Calu3 (cell line): ENCODE measurements around the gene PDE3B. TPM values are rescaled to one million over a fixed set of nuclear protein-coding genes. Genes with fewer than 3 reads are reported as not detected.

Source experiments
- BruUV-seq: library from RNA; stranded (reverse); fragments of 400-500 nt; replicated peaks from 2 replicates; lab custom pipeline; 2021; lab: Mats Ljungman, UMichigan
- CTCF ChIA-PET: fragments of 300-600 bp; sonication (Branson Sonifier 250); formaldehyde crosslinking; loops from one replicate; lab custom pipeline; 2022; ENCODE audit warnings: antibody characterized with exemption; lab: Charles Lee
- DNase-seq: peaks from one replicate; pipeline ENCODE4 v3.0.0; 2022
- H3K27ac Mint-ChIP-seq: one replicate; pipeline ENCODE4 v1.8.0; 2022; ENCODE audit warnings: mixed read lengths; ENCODE audit not compliant: unreplicated experiment
- H3K27me3 Mint-ChIP-seq: one replicate; pipeline ENCODE4 v1.8.0; 2022; ENCODE audit warnings: mixed read lengths; ENCODE audit not compliant: unreplicated experiment
- H3K36me3 Mint-ChIP-seq: one replicate; pipeline ENCODE4 v1.8.0; 2022; ENCODE audit warnings: mild to moderate bottlenecking, moderate library complexity, mixed read lengths; ENCODE audit not compliant: insufficient read depth, unreplicated experiment
- H3K4me1 Mint-ChIP-seq: one replicate; pipeline ENCODE4 v1.8.0; 2022; ENCODE audit warnings: mild to moderate bottlenecking, low read depth, mixed read lengths; ENCODE audit not compliant: unreplicated experiment
- H3K4me3 Mint-ChIP-seq: one replicate; pipeline ENCODE4 v1.8.0; 2022; ENCODE audit warnings: mild to moderate bottlenecking, low read depth, moderate library complexity, mixed read lengths; ENCODE audit not compliant: unreplicated experiment
- H3K9me3 Mint-ChIP-seq: one replicate; pipeline ENCODE4 v1.8.0; 2022; ENCODE audit warnings: low read depth, mixed read lengths; ENCODE audit not compliant: unreplicated experiment
- CTCF ChIP-seq: fragments of 200-600 bp; IDR thresholded peaks from one replicate; pipeline ENCODE4 v1.8.0; 2022; ENCODE audit warnings: antibody characterized with exemption; ENCODE audit not compliant: unreplicated experiment
- intact Hi-C: fragments of 100-400 bp; cut with micrococcal nuclease; formaldehyde crosslinking; loops from one replicate; pipeline ENCODE4 v1.10.0; 2022; ENCODE audit not compliant: unreplicated experiment
- total RNA-seq: library from RNA; stranded (reverse); gene quantifications from 2 replicates; pipeline ENCODE4 v1.2.3, GENCODE V29; 2022

The PDE3B gene
- total RNA-seq, 1 experiment from 2014 or later: 4.5 TPM

DNA sequence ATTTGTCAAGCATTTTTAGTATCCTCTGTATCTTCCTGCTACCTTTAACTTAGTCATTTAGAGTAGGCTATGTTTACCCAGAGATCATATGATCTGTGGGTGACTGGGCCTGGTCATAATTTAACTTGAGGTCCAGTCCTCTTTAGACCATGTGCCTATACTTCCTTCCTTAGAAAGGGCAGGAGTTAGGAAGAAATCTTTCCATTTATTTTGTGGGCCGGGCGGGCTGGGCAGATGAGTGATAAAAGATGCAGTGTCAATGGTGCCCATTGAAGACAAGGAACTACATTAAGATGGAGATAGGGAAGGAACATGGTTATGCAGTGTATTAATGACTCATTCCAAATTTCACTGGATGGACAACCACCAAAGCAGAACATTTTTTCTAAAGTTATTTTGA is 30.9 kb upstream of the PDE3B start:
- CTCF ChIA-PET: no interaction called here
- no peak for TF ChIP-seq CTCF
- Mint-ChIP-seq H3K4me1 (no peaks in the 10 kb centered on the region), H3K27ac (no peak overlapping the region), H3K9me3 (no peaks in the 10 kb centered on the region), H3K4me3 (no peak overlapping the region), H3K36me3 (no peaks in the 10 kb centered on the region), H3K27me3 (no peaks in the 10 kb centered on the region)
- DNase-seq: no peak
- BruUV-seq: no TSS peak
- intact Hi-C loops: no loop called here

DNA sequence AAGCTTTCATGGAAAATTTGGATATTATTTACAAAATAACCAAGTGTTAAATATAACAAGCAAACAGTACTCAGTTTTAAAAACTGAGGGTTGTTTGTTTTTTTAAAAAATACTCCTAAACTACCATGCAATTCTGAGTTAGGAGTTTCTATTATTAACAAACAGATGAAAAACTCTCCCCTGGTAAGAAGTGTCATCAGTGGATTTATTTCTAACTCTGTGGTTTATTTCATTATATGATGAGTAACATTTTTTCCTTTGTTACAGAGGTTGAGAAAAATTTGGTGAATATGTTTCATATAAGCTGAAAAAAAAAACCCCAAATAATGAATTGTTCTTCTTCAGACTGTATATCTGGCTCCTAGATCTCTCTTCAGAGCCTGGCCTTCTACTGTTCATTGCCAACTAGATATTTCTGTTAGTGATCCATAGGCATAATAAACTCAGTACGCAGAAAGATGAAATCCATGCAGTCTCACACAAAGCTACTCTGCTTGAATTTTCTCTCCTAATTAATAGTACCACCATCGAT is 29.4 kb upstream of the PDE3B start:
- H3K27ac Mint-ChIP-seq: no peak overlapping the region
- CTCF ChIA-PET: no interaction called here
- intact Hi-C loops: no loop called here
- no peaks in the 10 kb centered on the region for H3K36me3 Mint-ChIP-seq
- DNase-seq: no peak
- H3K27me3 Mint-ChIP-seq: no peaks in the 10 kb centered on the region
- H3K9me3 Mint-ChIP-seq: no peaks in the 10 kb centered on the region
- no peaks in the 10 kb centered on the region for H3K4me1 Mint-ChIP-seq
- H3K4me3 Mint-ChIP-seq: no peak overlapping the region
- BruUV-seq: no TSS peak
- no peak for TF ChIP-seq CTCF

GRCh38 chr11:14617241-14618027 is 26.2 kb upstream of the PDE3B start:
- H3K36me3 Mint-ChIP-seq: no peaks in the 10 kb centered on the region
- BruUV-seq: no TSS peak
- H3K4me3 Mint-ChIP-seq: no peak overlapping the region
- intact Hi-C loops: no loop called here
- CTCF ChIA-PET: no interaction called here
- no peak overlapping the region for H3K27ac Mint-ChIP-seq
- H3K27me3 Mint-ChIP-seq: no peaks in the 10 kb centered on the region
- DNase-seq: no peak
- no peak for TF ChIP-seq CTCF
- H3K9me3 Mint-ChIP-seq: no peaks in the 10 kb centered on the region
- H3K4me1 Mint-ChIP-seq: no peaks in the 10 kb centered on the region

DNA sequence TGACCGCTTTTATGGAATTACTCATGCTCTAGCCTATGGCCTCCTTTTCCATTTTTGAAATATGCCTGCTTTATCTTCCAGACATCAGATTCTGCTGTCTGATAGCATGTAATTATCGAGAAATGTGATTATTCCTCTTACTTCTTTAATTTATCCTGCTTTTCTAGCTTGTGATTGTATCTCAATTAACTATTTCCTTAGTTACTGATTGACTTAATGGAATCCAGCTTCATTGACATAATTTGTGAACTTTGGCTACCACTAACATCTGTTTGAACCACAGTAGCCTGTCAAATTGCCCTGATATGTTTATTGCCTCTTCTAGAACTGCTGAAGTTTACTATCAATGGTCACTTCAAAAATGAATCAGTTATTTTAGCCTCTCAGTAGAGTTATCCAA is 25.5 kb upstream of the PDE3B start:
- CTCF ChIA-PET: no interaction called here
- intact Hi-C loops: no loop called here
- no peaks in the 10 kb centered on the region for H3K27me3 Mint-ChIP-seq
- no peak for DNase-seq
- no peak for TF ChIP-seq CTCF
- H3K36me3 Mint-ChIP-seq: no peaks in the 10 kb centered on the region
- no peaks in the 10 kb centered on the region for H3K4me1 Mint-ChIP-seq
- no TSS peak for BruUV-seq
- H3K9me3 Mint-ChIP-seq: no peaks in the 10 kb centered on the region
- H3K4me3 Mint-ChIP-seq: no peak overlapping the region
- H3K27ac Mint-ChIP-seq: no peak overlapping the region
